Spleen (tissue), 11 donors: ENCODE results near the gene BID. TPM values are rescaled to one million over a fixed set of nuclear protein-coding genes. Genes with fewer than 3 reads are reported as not detected.

ENCODE experiments used
- DNase-seq: peaks from one replicate; pipeline ENCODE4 v3.0.0-alpha.2; 2020
- H3K27ac ChIP-seq, 8 donors: fragments of 200-600 bp; sonication (generic) in 7 of 8; 1 replicate in 4 of 8; 2 replicates in 4 of 8; pipeline versions ENCODE4 v1.5.0 to v1.8.0; 2016 to 2021; ENCODE audit warnings: inconsistent platforms in 4 of 8, mild to moderate bottlenecking in 4 of 8, moderate library complexity in 1 of 8
- H3K27me3 ChIP-seq, 7 donors: fragments of 200-600 bp; sonication (generic) in 6 of 7; replicated peaks in 1 of 7; 1 replicate in 4 of 7; 2 replicates in 3 of 7; pipeline versions ENCODE4 v1.5.0 to v1.8.0; 2016 to 2021; ENCODE audit warnings: inconsistent platforms in 3 of 7, mild to moderate bottlenecking in 1 of 7
- H3K36me3 ChIP-seq, 6 donors: fragments of 200-600 bp; sonication (generic) in 5 of 6; 1 replicate in 4 of 6; 2 replicates in 2 of 6; pipeline versions ENCODE4 v1.5.0 to v1.8.0; 2016 to 2021; ENCODE audit warnings: inconsistent platforms in 2 of 6
- H3K4me1 ChIP-seq, 6 donors: fragments of 200-600 bp; sonication (generic) in 5 of 6; 1 replicate in 3 of 6; 2 replicates in 3 of 6; pipeline versions ENCODE4 v1.5.0 to v1.8.0; 2016 to 2021; ENCODE audit warnings: inconsistent platforms in 3 of 6
- H3K4me3 ChIP-seq, 8 donors: fragments of 200-600 bp; sonication (generic) in 7 of 8; 1 replicate in 4 of 8; 2 replicates in 4 of 8; pipeline versions ENCODE4 v1.5.0 to v1.8.0; 2016 to 2021; ENCODE audit warnings: inconsistent platforms in 4 of 8, mild to moderate bottlenecking in 4 of 8, moderate library complexity in 2 of 8
- H3K9me3 ChIP-seq, 8 donors: fragments of 200-600 bp; sonication (generic) in 7 of 8; 1 replicate in 4 of 8; 2 replicates in 4 of 8; pipeline versions ENCODE4 v1.5.0 to v1.8.0; 2016 to 2021; ENCODE audit warnings: inconsistent platforms in 4 of 8
- POLR2A ChIP-seq, 3 donors: fragments of 450-650 bp; IDR thresholded peaks; one replicate each; pipeline ENCODE4 v1.5.1; 2017; ENCODE audit warnings: antibody characterized with exemption in 3 of 3, mild to moderate bottlenecking in 1 of 3
- POLR2AphosphoS5 ChIP-seq, 3 donors: sonication (generic); formaldehyde crosslinking; IDR thresholded peaks; one replicate each; pipeline ENCODE4 v1.5.1; 2017; ENCODE audit warnings: antibody characterized with exemption in 3 of 3
- WGBS, 5 donors: extraction: QIAGEN DNeasy Blood & Tissue Kit in 3 of 5; methylation state at CpG; one replicate each; pipeline versions ENCODE4 v1.1.5 to v1.1.7; 2013 to 2018; 5-methylcytosine and 5-hydroxymethylcytosine counted together
- intact Hi-C: fragments of 100-400 bp; cut with DNase I; formaldehyde crosslinking; loops from one replicate; pipeline ENCODE4 v1.15.0; 2023; ENCODE audit warnings: low total_unique reads
- polyA plus RNA-seq, 3 donors: library from polyadenylated mRNA; stranded (reverse); fragments of 200-250 nt; gene quantifications; one replicate each; pipeline ENCODE4 v1.2.1, GENCODE V29; 2013
- total RNA-seq, 7 donors: library from RNA; depleted of rRNA in 3 of 7; stranded (reverse); fragments of >200 nt in 3 of 7; fragmentation: NEBNext Ultra II Directional in 4 of 7; extraction: Animal tissue kit (Norgen Biotek cat#: 25700) in 4 of 7; gene quantifications; one replicate each; pipeline versions ENCODE4 v1.1.0 to v1.2.1, GENCODE V29; 2016 to 2021
- TF ChIP-seq, protein P1 (sequence below), 11 experiments: fragments of 200-600 bp in 7 of 11; fragments of 450-650 bp in 4 of 11; sonication (generic) in 4 of 11; IDR thresholded peaks in 8 of 11; conservative IDR thresholded peaks in 3 of 11; 1 replicate in 7 of 11; 2 replicates in 4 of 11; pipeline versions ENCODE4 v1.4.0 to v1.8.0; 2016 to 2021; ENCODE audit warnings: antibody characterized with exemption in 11 of 11, inconsistent platforms in 4 of 11, mild to moderate bottlenecking in 1 of 11
- donor health status: healthy with polysubstance abuse.
- donor health status: DM: no; HTN: no; CAD: no; lungs with moderate emphysema.
- donor health status: DM: no; HTN: no; CAD: no.
- donor health status: Bipolar disorder and iron deficiency.
- donor health status: healthy.
- donor health status: DM: no; HTN: no; CAD: no.
- donor health status: DM: yes; HTN: yes; CAD: no.

Gene BID
- total and polyA plus RNA-seq, 10 donors, result 37.7 to 73.4 (median 49.3) TPM

GRCh38 chr22:17716529-17716928, 57.7 kb downstream of the BID start:
- intact Hi-C loops, result no loop called here
- no peak overlapping the region for H3K4me3 ChIP-seq
- no peaks in the 10 kb centered on the region for H3K4me1 ChIP-seq
- H3K9me3 ChIP-seq, result no peaks in the 10 kb centered on the region
- H3K27me3 ChIP-seq, result no peaks in the 10 kb centered on the region
- TF ChIP-seq, protein P1, sequence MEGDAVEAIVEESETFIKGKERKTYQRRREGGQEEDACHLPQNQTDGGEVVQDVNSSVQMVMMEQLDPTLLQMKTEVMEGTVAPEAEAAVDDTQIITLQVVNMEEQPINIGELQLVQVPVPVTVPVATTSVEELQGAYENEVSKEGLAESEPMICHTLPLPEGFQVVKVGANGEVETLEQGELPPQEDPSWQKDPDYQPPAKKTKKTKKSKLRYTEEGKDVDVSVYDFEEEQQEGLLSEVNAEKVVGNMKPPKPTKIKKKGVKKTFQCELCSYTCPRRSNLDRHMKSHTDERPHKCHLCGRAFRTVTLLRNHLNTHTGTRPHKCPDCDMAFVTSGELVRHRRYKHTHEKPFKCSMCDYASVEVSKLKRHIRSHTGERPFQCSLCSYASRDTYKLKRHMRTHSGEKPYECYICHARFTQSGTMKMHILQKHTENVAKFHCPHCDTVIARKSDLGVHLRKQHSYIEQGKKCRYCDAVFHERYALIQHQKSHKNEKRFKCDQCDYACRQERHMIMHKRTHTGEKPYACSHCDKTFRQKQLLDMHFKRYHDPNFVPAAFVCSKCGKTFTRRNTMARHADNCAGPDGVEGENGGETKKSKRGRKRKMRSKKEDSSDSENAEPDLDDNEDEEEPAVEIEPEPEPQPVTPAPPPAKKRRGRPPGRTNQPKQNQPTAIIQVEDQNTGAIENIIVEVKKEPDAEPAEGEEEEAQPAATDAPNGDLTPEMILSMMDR (IDR thresholded peaks at IDR 0.05 in 8 of 11, conservative IDR thresholded peaks at IDR 0.05 in 3 of 11), result no peak
- TF ChIP-seq POLR2A (IDR thresholded peaks at IDR 0.05), result no peak
- TF ChIP-seq POLR2AphosphoS5 (IDR thresholded peaks at IDR 0.05), result no peak
- DNase-seq, result no peak
- no peak overlapping the region for H3K27ac ChIP-seq
- WGBS, 5 donors, result 91 to 99% (median 96%) methylated on average over 3 of the region's 3 CpGs
- peaks cover 0 to 14% (median under 1%) of the 10 kb centered on the region in 6 donors for H3K36me3 ChIP-seq

GRCh38 chr22:17712441-17712840, 61.8 kb downstream of the BID start:
- no peak for TF ChIP-seq POLR2A (IDR thresholded peaks at IDR 0.05)
- TF ChIP-seq POLR2AphosphoS5 (IDR thresholded peaks at IDR 0.05), result no peak
- TF ChIP-seq, protein P1 (IDR thresholded peaks at IDR 0.05 in 8 of 11, conservative IDR thresholded peaks at IDR 0.05 in 3 of 11), result no peak
- peaks cover 0 to 30% (median 1%) of the 10 kb centered on the region in 6 donors for H3K36me3 ChIP-seq
- WGBS, 5 donors, result 89 to 94% (median 93%) methylated on average over 2 of the region's 2 CpGs

GRCh38 chr22:17710023-17710422, 64.2 kb downstream of the BID start:
- H3K36me3 ChIP-seq, result peaks cover 0 to 30% (median 1%) of the 10 kb centered on the region in 6 donors
- no peaks in the 10 kb centered on the region for H3K9me3 ChIP-seq
- H3K4me3 ChIP-seq, result no peak overlapping the region
- H3K27ac ChIP-seq, result no peak overlapping the region
- DNase-seq, result no peak
- no peaks in the 10 kb centered on the region for H3K27me3 ChIP-seq
- TF ChIP-seq POLR2A (IDR thresholded peaks at IDR 0.05) (no peak), POLR2AphosphoS5 (IDR thresholded peaks at IDR 0.05) (no peak)
- TF ChIP-seq, protein P1 (IDR thresholded peaks at IDR 0.05 in 8 of 11, conservative IDR thresholded peaks at IDR 0.05 in 3 of 11), result no peak
- 96 to 97% (median 97%) methylated on average over 5 of the region's 5 CpGs for WGBS, 5 donors
- intact Hi-C loops, result no loop called here
- peaks cover 4 to 31% (median 16%) of the 10 kb centered on the region in 6 donors for H3K4me1 ChIP-seq

More at GRCh38 chr22:17712441-17712840, 61.8 kb downstream of the BID start:
- Histone ChIP-seq H3K27ac (no peak overlapping the region), H3K4me3 (no peak overlapping the region), H3K9me3 (no peaks in the 10 kb centered on the region), H3K4me1 (peaks cover 0 to 10% (median 0%) of the 10 kb centered on the region in 6 donors), H3K27me3 (no peaks in the 10 kb centered on the region)
- DNase-seq, result no peak
- intact Hi-C loops, result no loop called here

DNA sequence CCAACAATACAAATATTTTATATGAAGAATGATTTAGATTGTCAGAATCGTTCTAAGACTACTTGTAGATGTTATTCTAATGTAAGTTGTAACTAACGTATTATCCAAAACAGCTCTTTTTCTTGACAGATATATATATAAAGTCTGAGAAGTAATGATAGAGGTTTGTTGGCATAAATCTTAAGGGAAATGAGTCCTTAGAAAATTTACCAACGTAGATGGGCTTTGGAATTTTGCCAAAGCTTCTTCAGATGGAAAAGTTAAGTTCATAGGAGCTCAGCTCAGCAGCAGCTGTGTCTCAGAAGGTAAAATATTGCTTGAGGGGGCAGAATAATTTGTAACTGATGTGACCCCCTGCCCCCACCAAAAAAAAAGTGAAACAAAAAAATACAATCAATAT, 66.7 kb downstream of the BID start:
- intact Hi-C loops, result no loop called here
- peak overlapping the region in 5 of 8 donors; percentile 46 to 78 (median 73) for H3K27ac ChIP-seq
- peaks cover 4 to 31% (median 16%) of the 10 kb centered on the region in 6 donors for H3K4me1 ChIP-seq
- peaks cover 3 to 54% (median 11%) of the 10 kb centered on the region in 6 donors for H3K36me3 ChIP-seq
- no peaks in the 10 kb centered on the region for H3K27me3 ChIP-seq
- H3K4me3 ChIP-seq, result peak overlapping the region in 3 of 8 donors; percentile 16 to 48 (median 26)
- WGBS, 5 donors, result 57 to 62% (median 60%) methylated on average over 3 of the region's 3 CpGs
- no peaks in the 10 kb centered on the region for H3K9me3 ChIP-seq
- TF ChIP-seq POLR2AphosphoS5 (IDR thresholded peaks at IDR 0.05) (no peak), POLR2A (IDR thresholded peaks at IDR 0.05) (no peak)
- TF ChIP-seq, protein P1 (IDR thresholded peaks at IDR 0.05 in 8 of 11, conservative IDR thresholded peaks at IDR 0.05 in 3 of 11), result no peak
- DNase-seq, result no peak
